Measurements from ENCODE around the gene LRP5. TPM values are rescaled to one million over a fixed set of nuclear protein-coding genes. Genes with fewer than 3 reads are reported as not detected.

LRP5 gene
- total and polyA plus RNA-seq, 2 experiments from 2014 or later = 26.9 to 51.1 TPM

DNA sequence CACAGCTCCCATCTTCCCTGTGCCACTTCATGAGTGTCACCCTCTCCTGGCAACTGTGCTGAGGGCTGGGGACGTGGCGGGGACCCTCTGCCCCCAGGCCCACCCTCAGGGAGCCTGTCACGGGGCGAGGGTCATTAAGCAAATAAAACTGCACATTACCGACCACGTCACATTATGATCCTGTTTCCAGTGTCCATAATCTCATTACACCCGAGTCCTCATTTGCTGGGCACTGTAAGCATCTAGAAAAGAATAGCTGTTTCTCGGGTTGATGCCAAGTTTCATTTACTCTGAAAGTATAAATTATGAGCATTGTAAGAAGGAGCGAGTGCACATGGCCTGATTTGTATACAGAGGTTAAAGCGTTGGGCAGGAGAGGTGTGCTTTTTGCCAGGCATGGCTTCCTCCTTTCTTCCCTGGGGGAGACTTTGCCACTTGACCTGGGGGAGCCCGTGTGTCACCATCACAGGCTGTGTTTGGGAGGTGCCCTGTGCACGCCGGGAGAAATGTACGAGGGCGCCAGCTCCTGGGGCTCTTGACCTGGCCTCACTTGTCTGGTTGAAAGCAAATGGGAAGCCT lies 50.5 kb downstream of the LRP5 start:
- Histone ChIP-seq H4K20me1 (replicated peaks; ENCODE audit: insufficient read depth) (no peaks in the 10 kb centered on the region), H3K27me3 (ENCODE audit: insufficient read depth) (no peaks in the 10 kb centered on the region), H3K9me2 (ENCODE audit: insufficient read depth) (no peaks in the 10 kb centered on the region), H3K4me3 (no peak overlapping the region), H3K4me2 (no peak overlapping the region), H3K36me3 (ENCODE audit: insufficient read depth) (no peaks in the 10 kb centered on the region; the same call in 1 of the 2 replicates), H3K4me1 (ENCODE audit: insufficient read depth) (no peaks in the 10 kb centered on the region), H3K27ac (ENCODE audit: low read depth) (no peak overlapping the region), H3F3A (replicated peaks; ENCODE audit: low read depth) (no peaks in the 10 kb centered on the region), H2AFZ (no peak overlapping the region), H3K79me2 (replicated peaks; ENCODE audit: insufficient read depth) (no peaks in the 10 kb centered on the region)
- Mint-ChIP-seq H3K4me1 (no peaks in the 10 kb centered on the region), H3K27ac (no peak overlapping the region), H3K36me3 (ENCODE audit: low read depth) (peaks cover 53% of the 10 kb centered on the region), H3K9me3 (no peaks in the 10 kb centered on the region; the same call in 2 of the 3 replicates), H3K27me3 (ENCODE audit: insufficient read depth, low read depth, poor library complexity) (peaks cover 9% of the 10 kb centered on the region), H3K4me3 (no peak overlapping the region)
- no peak for ATAC-seq
- DNase-seq (ENCODE audit: low spot score) = no peak
- TF ChIP-seq ZNF331 (CRISPR knock-in tag; IDR thresholded peaks at IDR 0.05; ENCODE audit: low read depth) (no peak), JUNB (IDR thresholded peaks at IDR 0.05; ENCODE audit: unreplicated experiment) (no peak), ZNF114 (CRISPR knock-in tag; IDR thresholded peaks at IDR 0.05) (no peak), STAT1 (IDR thresholded peaks at IDR 0.05; ENCODE audit: unreplicated experiment) (no peak), NANOG (IDR thresholded peaks at IDR 0.05; ENCODE audit: borderline replicate concordance) (no peak), POLR2AphosphoS5 (IDR thresholded peaks at IDR 0.05; ENCODE audit: low read depth) (no peak), CREB1 (CRISPR knock-in tag; IDR thresholded peaks at IDR 0.05; ENCODE audit: low read depth) (no peak)
- TF ChIP-seq, protein P1, sequence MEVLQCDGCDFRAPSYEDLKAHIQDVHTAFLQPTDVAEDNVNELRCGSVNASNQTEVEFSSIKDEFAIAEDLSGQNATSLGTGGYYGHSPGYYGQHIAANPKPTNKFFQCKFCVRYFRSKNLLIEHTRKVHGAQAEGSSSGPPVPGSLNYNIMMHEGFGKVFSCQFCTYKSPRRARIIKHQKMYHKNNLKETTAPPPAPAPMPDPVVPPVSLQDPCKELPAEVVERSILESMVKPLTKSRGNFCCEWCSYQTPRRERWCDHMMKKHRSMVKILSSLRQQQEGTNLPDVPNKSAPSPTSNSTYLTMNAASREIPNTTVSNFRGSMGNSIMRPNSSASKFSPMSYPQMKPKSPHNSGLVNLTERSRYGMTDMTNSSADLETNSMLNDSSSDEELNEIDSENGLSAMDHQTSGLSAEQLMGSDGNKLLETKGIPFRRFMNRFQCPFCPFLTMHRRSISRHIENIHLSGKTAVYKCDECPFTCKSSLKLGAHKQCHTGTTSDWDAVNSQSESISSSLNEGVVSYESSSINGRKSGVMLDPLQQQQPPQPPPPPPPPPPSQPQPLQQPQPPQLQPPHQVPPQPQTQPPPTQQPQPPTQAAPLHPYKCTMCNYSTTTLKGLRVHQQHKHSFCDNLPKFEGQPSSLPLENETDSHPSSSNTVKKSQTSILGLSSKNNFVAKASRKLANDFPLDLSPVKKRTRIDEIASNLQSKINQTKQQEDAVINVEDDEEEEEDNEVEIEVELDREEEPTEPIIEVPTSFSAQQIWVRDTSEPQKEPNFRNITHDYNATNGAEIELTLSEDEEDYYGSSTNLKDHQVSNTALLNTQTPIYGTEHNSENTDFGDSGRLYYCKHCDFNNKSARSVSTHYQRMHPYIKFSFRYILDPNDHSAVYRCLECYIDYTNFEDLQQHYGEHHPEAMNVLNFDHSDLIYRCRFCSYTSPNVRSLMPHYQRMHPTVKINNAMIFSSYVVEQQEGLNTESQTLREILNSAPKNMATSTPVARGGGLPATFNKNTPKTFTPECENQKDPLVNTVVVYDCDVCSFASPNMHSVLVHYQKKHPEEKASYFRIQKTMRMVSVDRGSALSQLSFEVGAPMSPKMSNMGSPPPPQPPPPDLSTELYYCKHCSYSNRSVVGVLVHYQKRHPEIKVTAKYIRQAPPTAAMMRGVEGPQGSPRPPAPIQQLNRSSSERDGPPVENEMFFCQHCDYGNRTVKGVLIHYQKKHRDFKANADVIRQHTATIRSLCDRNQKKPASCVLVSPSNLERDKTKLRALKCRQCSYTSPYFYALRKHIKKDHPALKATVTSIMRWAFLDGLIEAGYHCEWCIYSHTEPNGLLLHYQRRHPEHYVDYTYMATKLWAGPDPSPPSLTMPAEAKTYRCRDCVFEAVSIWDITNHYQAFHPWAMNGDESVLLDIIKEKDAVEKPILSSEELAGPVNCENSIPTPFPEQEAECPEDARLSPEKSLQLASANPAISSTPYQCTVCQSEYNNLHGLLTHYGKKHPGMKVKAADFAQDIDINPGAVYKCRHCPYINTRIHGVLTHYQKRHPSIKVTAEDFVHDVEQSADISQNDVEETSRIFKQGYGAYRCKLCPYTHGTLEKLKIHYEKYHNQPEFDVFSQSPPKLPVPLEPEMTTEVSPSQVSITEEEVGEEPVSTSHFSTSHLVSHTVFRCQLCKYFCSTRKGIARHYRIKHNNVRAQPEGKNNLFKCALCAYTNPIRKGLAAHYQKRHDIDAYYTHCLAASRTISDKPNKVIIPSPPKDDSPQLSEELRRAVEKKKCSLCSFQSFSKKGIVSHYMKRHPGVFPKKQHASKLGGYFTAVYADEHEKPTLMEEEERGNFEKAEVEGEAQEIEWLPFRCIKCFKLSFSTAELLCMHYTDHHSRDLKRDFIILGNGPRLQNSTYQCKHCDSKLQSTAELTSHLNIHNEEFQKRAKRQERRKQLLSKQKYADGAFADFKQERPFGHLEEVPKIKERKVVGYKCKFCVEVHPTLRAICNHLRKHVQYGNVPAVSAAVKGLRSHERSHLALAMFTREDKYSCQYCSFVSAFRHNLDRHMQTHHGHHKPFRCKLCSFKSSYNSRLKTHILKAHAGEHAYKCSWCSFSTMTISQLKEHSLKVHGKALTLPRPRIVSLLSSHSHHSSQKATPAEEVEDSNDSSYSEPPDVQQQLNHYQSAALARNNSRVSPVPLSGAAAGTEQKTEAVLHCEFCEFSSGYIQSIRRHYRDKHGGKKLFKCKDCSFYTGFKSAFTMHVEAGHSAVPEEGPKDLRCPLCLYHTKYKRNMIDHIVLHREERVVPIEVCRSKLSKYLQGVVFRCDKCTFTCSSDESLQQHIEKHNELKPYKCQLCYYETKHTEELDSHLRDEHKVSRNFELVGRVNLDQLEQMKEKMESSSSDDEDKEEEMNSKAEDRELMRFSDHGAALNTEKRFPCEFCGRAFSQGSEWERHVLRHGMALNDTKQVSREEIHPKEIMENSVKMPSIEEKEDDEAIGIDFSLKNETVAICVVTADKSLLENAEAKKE (CRISPR knock-in tag; IDR thresholded peaks at IDR 0.05) = no peak
- TF ChIP-seq, protein P2, sequence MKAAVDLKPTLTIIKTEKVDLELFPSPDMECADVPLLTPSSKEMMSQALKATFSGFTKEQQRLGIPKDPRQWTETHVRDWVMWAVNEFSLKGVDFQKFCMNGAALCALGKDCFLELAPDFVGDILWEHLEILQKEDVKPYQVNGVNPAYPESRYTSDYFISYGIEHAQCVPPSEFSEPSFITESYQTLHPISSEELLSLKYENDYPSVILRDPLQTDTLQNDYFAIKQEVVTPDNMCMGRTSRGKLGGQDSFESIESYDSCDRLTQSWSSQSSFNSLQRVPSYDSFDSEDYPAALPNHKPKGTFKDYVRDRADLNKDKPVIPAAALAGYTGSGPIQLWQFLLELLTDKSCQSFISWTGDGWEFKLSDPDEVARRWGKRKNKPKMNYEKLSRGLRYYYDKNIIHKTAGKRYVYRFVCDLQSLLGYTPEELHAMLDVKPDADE (IDR thresholded peaks at IDR 0.05) = no peak
- TF ChIP-seq, protein P3, sequence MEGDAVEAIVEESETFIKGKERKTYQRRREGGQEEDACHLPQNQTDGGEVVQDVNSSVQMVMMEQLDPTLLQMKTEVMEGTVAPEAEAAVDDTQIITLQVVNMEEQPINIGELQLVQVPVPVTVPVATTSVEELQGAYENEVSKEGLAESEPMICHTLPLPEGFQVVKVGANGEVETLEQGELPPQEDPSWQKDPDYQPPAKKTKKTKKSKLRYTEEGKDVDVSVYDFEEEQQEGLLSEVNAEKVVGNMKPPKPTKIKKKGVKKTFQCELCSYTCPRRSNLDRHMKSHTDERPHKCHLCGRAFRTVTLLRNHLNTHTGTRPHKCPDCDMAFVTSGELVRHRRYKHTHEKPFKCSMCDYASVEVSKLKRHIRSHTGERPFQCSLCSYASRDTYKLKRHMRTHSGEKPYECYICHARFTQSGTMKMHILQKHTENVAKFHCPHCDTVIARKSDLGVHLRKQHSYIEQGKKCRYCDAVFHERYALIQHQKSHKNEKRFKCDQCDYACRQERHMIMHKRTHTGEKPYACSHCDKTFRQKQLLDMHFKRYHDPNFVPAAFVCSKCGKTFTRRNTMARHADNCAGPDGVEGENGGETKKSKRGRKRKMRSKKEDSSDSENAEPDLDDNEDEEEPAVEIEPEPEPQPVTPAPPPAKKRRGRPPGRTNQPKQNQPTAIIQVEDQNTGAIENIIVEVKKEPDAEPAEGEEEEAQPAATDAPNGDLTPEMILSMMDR (conservative IDR thresholded peaks at IDR 0.05; ENCODE audit: low read depth in 2 of 2) = no peak
- TF ChIP-seq, protein P4, sequence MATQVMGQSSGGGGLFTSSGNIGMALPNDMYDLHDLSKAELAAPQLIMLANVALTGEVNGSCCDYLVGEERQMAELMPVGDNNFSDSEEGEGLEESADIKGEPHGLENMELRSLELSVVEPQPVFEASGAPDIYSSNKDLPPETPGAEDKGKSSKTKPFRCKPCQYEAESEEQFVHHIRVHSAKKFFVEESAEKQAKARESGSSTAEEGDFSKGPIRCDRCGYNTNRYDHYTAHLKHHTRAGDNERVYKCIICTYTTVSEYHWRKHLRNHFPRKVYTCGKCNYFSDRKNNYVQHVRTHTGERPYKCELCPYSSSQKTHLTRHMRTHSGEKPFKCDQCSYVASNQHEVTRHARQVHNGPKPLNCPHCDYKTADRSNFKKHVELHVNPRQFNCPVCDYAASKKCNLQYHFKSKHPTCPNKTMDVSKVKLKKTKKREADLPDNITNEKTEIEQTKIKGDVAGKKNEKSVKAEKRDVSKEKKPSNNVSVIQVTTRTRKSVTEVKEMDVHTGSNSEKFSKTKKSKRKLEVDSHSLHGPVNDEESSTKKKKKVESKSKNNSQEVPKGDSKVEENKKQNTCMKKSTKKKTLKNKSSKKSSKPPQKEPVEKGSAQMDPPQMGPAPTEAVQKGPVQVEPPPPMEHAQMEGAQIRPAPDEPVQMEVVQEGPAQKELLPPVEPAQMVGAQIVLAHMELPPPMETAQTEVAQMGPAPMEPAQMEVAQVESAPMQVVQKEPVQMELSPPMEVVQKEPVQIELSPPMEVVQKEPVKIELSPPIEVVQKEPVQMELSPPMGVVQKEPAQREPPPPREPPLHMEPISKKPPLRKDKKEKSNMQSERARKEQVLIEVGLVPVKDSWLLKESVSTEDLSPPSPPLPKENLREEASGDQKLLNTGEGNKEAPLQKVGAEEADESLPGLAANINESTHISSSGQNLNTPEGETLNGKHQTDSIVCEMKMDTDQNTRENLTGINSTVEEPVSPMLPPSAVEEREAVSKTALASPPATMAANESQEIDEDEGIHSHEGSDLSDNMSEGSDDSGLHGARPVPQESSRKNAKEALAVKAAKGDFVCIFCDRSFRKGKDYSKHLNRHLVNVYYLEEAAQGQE (IDR thresholded peaks at IDR 0.05; ENCODE audit: unreplicated experiment) = no peak
